K562 (cell line): ENCODE data around the gene CATSPER3. TPM values are rescaled to one million over a fixed set of nuclear protein-coding genes. Genes with fewer than 3 reads are reported as not detected.

Experiments
- FIP1L1 ChIP-seq: fragments of 200-400 bp; formaldehyde crosslinking; IDR thresholded peaks from 2 replicates; pipeline ENCODE4 v1.6.1; 2018; ENCODE audit warnings: mild to moderate bottlenecking, low read depth, low read length; ENCODE audit not compliant: poor library complexity, severe bottlenecking
- MCM5 ChIP-seq: fragments of 450-650 bp; IDR thresholded peaks from 2 replicates; pipeline ENCODE4 v1.6.1; 2016; ENCODE audit warnings: low read depth
- MEF2D ChIP-seq: conservative IDR thresholded peaks from 2 replicates; pipeline ENCODE4 v1.6.1; 2016; ENCODE audit warnings: low read depth, missing genetic modification characterization, missing compliant biosample characterization
- NCOA4 ChIP-seq: fragments of 450-650 bp; IDR thresholded peaks from 2 replicates; pipeline ENCODE4 v1.6.1; 2018; ENCODE audit warnings: mild to moderate bottlenecking; ENCODE audit not compliant: partially characterized antibody
- PHTF2 ChIP-seq: fragments of 250-450 bp; sonication (Bioruptor Pico); IDR thresholded peaks from 2 replicates; pipeline ENCODE4 v1.5.0; 2021; ENCODE audit warnings: mild to moderate bottlenecking
- PML ChIP-seq: IDR thresholded peaks from 2 replicates; pipeline ENCODE4 v1.6.1; 2012; ENCODE audit warnings: low read length, inconsistent platforms
- ZNF274 ChIP-seq: IDR thresholded peaks from 2 replicates; pipeline ENCODE4 v1.6.1; 2011; ENCODE audit warnings: low read depth, mild to moderate bottlenecking, low read length, moderate library complexity, borderline replicate concordance
- ZSCAN29 ChIP-seq: fragments of 450-650 bp; IDR thresholded peaks from 2 replicates; pipeline ENCODE4 v1.6.1; 2017
- polyA plus RNA-seq, 8 experiments: library from polyadenylated mRNA; depleted of rRNA in 4 of 8; stranded (reverse) in 5 of 8; unstranded in 3 of 8; fragments of >200 nt; fragmentation: Nextera tagmentation in 2 of 8; fragmentation: Illumina TruSeq in 1 of 8; extraction: Ambion mirVana in 2 of 8; extraction: Trizol in 1 of 8; gene quantifications; 2 replicates each; pipeline versions ENCODE4 v1.2.1 to v1.2.3, GENCODE V29; 2011 to 2014; ENCODE audit warnings: inconsistent platforms in 1 of 8, missing spikeins in 1 of 8
- total RNA-seq, 7 experiments: library from RNA; depleted of rRNA in 6 of 7; stranded (reverse); fragments of >200 nt in 6 of 7; fragmentation: Illumina TruSeq in 2 of 7; extraction: Trizol in 2 of 7; gene quantifications; 2 replicates each; pipeline versions ENCODE4 v1.2.1 to v1.2.3, GENCODE V29; 2011 to 2021; ENCODE audit warnings: low replicate concordance in 1 of 7
- TF ChIP-seq, protein P1 (sequence below): fragments of 450-650 bp; IDR thresholded peaks from 2 replicates; pipeline ENCODE4 v1.6.1; 2017; ENCODE audit warnings: antibody characterized with exemption
- TF ChIP-seq, protein P2 (sequence below): fragments of 450-650 bp; IDR thresholded peaks from 2 replicates; pipeline ENCODE4 v1.6.1; 2017; ENCODE audit warnings: mild to moderate bottlenecking, moderate library complexity
- TF ChIP-seq, protein P3 (sequence below): sonication (generic); formaldehyde crosslinking; IDR thresholded peaks from 2 replicates; pipeline ENCODE4 v1.8.0; 2023; ENCODE audit warnings: missing genetic modification reagents, mild to moderate bottlenecking, borderline replicate concordance
- TF ChIP-seq, protein P4 (sequence below), 2 experiments: fragments of 450-650 bp in 1 of 2; IDR thresholded peaks; 2 replicates each; pipeline ENCODE4 v1.6.1; 2011 to 2017; ENCODE audit warnings: low read depth in 2 of 2, antibody characterized with exemption in 1 of 2, borderline replicate concordance in 1 of 2, low read length in 1 of 2, mild to moderate bottlenecking in 1 of 2, mixed read lengths in 1 of 2; ENCODE audit not compliant: control insufficient read depth in 1 of 2

Gene CATSPER3
- total and polyA plus RNA-seq, 9 of the 15 experiments (the other 6 are each of a cell fraction or from before 2014, with no cell fraction given): 0.14 to 1.5 (median 0.49) TPM

DNA sequence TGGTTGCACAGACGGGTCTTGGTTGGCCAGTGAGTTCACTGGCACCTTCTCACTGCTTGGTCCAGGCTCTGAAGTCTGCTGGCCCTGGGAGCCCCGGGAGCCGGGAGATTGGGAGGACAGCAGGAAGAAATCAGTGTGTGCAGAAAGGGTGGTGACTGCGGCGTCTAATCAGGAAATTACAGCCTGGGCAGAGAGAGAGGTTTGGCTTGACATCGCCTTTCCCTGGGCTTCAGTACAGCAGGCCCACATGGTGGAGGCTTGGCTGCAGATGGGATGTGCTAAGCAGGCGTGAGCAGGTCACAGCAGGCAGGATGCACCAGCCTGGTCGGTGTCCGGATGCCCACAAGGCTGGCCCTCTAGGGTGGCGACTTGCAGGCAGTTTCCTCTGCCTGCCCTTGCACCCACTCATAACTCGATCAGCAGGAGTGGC is 49.2 kb downstream of the CATSPER3 start (continued):
- TF ChIP-seq, protein P1, sequence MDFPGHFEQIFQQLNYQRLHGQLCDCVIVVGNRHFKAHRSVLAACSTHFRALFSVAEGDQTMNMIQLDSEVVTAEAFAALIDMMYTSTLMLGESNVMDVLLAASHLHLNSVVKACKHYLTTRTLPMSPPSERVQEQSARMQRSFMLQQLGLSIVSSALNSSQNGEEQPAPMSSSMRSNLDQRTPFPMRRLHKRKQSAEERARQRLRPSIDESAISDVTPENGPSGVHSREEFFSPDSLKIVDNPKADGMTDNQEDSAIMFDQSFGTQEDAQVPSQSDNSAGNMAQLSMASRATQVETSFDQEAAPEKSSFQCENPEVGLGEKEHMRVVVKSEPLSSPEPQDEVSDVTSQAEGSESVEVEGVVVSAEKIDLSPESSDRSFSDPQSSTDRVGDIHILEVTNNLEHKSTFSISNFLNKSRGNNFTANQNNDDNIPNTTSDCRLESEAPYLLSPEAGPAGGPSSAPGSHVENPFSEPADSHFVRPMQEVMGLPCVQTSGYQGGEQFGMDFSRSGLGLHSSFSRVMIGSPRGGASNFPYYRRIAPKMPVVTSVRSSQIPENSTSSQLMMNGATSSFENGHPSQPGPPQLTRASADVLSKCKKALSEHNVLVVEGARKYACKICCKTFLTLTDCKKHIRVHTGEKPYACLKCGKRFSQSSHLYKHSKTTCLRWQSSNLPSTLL: no peak
- TF ChIP-seq PHTF2 (CRISPR knock-in tag) (no peak), ZSCAN29 (no peak), ZNF274 (no peak), FIP1L1 (no peak), PML (no peak), MCM5 (no peak), MEF2D (tag) (no peak), NCOA4 (no peak)
- TF ChIP-seq, protein P2, sequence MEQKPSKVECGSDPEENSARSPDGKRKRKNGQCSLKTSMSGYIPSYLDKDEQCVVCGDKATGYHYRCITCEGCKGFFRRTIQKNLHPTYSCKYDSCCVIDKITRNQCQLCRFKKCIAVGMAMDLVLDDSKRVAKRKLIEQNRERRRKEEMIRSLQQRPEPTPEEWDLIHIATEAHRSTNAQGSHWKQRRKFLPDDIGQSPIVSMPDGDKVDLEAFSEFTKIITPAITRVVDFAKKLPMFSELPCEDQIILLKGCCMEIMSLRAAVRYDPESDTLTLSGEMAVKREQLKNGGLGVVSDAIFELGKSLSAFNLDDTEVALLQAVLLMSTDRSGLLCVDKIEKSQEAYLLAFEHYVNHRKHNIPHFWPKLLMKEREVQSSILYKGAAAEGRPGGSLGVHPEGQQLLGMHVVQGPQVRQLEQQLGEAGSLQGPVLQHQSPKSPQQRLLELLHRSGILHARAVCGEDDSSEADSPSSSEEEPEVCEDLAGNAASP: no peak
- TF ChIP-seq, protein P3, sequence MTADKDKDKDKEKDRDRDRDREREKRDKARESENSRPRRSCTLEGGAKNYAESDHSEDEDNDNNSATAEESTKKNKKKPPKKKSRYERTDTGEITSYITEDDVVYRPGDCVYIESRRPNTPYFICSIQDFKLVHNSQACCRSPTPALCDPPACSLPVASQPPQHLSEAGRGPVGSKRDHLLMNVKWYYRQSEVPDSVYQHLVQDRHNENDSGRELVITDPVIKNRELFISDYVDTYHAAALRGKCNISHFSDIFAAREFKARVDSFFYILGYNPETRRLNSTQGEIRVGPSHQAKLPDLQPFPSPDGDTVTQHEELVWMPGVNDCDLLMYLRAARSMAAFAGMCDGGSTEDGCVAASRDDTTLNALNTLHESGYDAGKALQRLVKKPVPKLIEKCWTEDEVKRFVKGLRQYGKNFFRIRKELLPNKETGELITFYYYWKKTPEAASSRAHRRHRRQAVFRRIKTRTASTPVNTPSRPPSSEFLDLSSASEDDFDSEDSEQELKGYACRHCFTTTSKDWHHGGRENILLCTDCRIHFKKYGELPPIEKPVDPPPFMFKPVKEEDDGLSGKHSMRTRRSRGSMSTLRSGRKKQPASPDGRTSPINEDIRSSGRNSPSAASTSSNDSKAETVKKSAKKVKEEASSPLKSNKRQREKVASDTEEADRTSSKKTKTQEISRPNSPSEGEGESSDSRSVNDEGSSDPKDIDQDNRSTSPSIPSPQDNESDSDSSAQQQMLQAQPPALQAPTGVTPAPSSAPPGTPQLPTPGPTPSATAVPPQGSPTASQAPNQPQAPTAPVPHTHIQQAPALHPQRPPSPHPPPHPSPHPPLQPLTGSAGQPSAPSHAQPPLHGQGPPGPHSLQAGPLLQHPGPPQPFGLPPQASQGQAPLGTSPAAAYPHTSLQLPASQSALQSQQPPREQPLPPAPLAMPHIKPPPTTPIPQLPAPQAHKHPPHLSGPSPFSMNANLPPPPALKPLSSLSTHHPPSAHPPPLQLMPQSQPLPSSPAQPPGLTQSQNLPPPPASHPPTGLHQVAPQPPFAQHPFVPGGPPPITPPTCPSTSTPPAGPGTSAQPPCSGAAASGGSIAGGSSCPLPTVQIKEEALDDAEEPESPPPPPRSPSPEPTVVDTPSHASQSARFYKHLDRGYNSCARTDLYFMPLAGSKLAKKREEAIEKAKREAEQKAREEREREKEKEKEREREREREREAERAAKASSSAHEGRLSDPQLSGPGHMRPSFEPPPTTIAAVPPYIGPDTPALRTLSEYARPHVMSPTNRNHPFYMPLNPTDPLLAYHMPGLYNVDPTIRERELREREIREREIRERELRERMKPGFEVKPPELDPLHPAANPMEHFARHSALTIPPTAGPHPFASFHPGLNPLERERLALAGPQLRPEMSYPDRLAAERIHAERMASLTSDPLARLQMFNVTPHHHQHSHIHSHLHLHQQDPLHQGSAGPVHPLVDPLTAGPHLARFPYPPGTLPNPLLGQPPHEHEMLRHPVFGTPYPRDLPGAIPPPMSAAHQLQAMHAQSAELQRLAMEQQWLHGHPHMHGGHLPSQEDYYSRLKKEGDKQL: no peak
- TF ChIP-seq, protein P4, sequence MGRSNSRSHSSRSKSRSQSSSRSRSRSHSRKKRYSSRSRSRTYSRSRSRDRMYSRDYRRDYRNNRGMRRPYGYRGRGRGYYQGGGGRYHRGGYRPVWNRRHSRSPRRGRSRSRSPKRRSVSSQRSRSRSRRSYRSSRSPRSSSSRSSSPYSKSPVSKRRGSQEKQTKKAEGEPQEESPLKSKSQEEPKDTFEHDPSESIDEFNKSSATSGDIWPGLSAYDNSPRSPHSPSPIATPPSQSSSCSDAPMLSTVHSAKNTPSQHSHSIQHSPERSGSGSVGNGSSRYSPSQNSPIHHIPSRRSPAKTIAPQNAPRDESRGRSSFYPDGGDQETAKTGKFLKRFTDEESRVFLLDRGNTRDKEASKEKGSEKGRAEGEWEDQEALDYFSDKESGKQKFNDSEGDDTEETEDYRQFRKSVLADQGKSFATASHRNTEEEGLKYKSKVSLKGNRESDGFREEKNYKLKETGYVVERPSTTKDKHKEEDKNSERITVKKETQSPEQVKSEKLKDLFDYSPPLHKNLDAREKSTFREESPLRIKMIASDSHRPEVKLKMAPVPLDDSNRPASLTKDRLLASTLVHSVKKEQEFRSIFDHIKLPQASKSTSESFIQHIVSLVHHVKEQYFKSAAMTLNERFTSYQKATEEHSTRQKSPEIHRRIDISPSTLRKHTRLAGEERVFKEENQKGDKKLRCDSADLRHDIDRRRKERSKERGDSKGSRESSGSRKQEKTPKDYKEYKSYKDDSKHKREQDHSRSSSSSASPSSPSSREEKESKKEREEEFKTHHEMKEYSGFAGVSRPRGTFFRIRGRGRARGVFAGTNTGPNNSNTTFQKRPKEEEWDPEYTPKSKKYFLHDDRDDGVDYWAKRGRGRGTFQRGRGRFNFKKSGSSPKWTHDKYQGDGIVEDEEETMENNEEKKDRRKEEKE (IDR thresholded peaks at IDR 0.05; ENCODE audit: borderline replicate concordance in 1 of 2, control insufficient read depth in 1 of 2, low read depth in 2 of 2, low read length in 1 of 2): no peak
